Natural killer cell (primary cell): ENCODE data around the gene FAM171A1. TPM values are rescaled to one million over a fixed set of nuclear protein-coding genes. Genes with fewer than 3 reads are reported as not detected.
"Not testable (repeated sequence)": the region's sequence is repeated elsewhere in the genome, so short reads cannot be mapped to it uniquely, and the experiment has no call there.

Source experiments
- ATAC-seq, 3 donors: fragments of 150-1000 bp in 2 of 3; fragments of 200-7000 bp in 1 of 3; cut with Tn5 transposase; 1 replicate in 1 of 3; 2 replicates in 2 of 3; pipeline ENCODE4 v1.10.0; 2021; ENCODE audit warnings: mild to moderate bottlenecking in 2 of 3, moderate library complexity in 2 of 3
- DNase-seq, 2 donors: peaks; one replicate each; pipeline versions ENCODE4 v3.0.0 to v3.0.0-alpha.2; 2013 to 2021; ENCODE audit warnings: mixed read lengths in 1 of 2
- H3K27ac ChIP-seq: one replicate; pipeline ENCODE4 v1.5.1; 2013; ENCODE audit warnings: mild to moderate bottlenecking, low read length
- H3K27me3 ChIP-seq: one replicate; pipeline ENCODE4 v1.6.1; 2013; ENCODE audit warnings: low read length; ENCODE audit not compliant: control insufficient read depth, insufficient read depth
- H3K36me3 ChIP-seq: one replicate; pipeline ENCODE4 v1.6.1; 2013; ENCODE audit warnings: low read length; ENCODE audit not compliant: control insufficient read depth, insufficient read depth
- H3K4me1 ChIP-seq: one replicate; pipeline ENCODE4 v1.6.1; 2013; ENCODE audit warnings: low read length; ENCODE audit not compliant: control insufficient read depth, insufficient read depth
- H3K4me3 ChIP-seq: one replicate; pipeline ENCODE4 v1.5.1; 2013; ENCODE audit warnings: low read length
- H3K9me3 ChIP-seq: one replicate; pipeline ENCODE4 v1.6.1; 2013; ENCODE audit warnings: low read length; ENCODE audit not compliant: control insufficient read depth, insufficient read depth
- H3K27ac Mint-ChIP-seq, 2 donors: one replicate each; pipeline ENCODE4 v1.8.0; 2022; ENCODE audit warnings: mild to moderate bottlenecking in 2 of 2, mixed read lengths in 2 of 2, moderate library complexity in 1 of 2
- H3K27me3 Mint-ChIP-seq, 2 donors: one replicate each; pipeline ENCODE4 v1.8.0; 2022; ENCODE audit warnings: low read depth in 2 of 2, mixed read lengths in 2 of 2
- H3K36me3 Mint-ChIP-seq: one replicate; pipeline ENCODE4 v1.8.0; 2022; ENCODE audit warnings: mixed read lengths
- H3K4me1 Mint-ChIP-seq, 2 donors: one replicate each; pipeline ENCODE4 v1.8.0; 2022; ENCODE audit warnings: mixed read lengths in 2 of 2
- H3K4me3 Mint-ChIP-seq: one replicate; pipeline ENCODE4 v1.8.0; 2022; ENCODE audit warnings: mild to moderate bottlenecking, moderate library complexity, mixed read lengths
- H3K9me3 Mint-ChIP-seq, 2 donors: one replicate each; pipeline ENCODE4 v1.8.0; 2022; ENCODE audit warnings: mixed read lengths in 2 of 2
- CTCF ChIP-seq: fragments of 200-600 bp; IDR thresholded peaks from one replicate; pipeline ENCODE4 v1.8.0; 2022; ENCODE audit warnings: antibody characterized with exemption
- WGBS: methylation state at CpG from one replicate; pipeline ENCODE4 v1.1.7; 2013; ENCODE audit warnings: missing lambda C conversion rate; ENCODE audit not compliant: insufficient coverage; 5-methylcytosine and 5-hydroxymethylcytosine counted together
- intact Hi-C: fragments of 100-400 bp; cut with micrococcal nuclease; formaldehyde crosslinking; loops from one replicate; pipeline ENCODE4 v1.14.2; 2022
- total RNA-seq, 4 donors: library from RNA; stranded (reverse); fragments of 120-200 nt in 1 of 4; gene quantifications; one replicate each; pipeline versions ENCODE4 v1.2.3 to v1.2.4, GENCODE V29; 2013 to 2022

Gene FAM171A1
- total RNA-seq, 3 donors from 2014 or later (not counting 1 experiment from before 2014, with no cell fraction given), result 0.99 to 2.3 (median 1.6) TPM

GRCh38 chr10:15280974-15281373 lies 90.1 kb downstream of the FAM171A1 start:
- TF ChIP-seq CTCF, result no peak
- no peaks in the 10 kb centered on the region for H3K27me3 ChIP-seq
- H3K36me3 ChIP-seq, result no peaks in the 10 kb centered on the region
- H3K27ac Mint-ChIP-seq, result no peak overlapping the region
- no peak overlapping the region for H3K27ac ChIP-seq
- no peak for DNase-seq
- no peak overlapping the region for H3K4me3 ChIP-seq
- H3K9me3 Mint-ChIP-seq, result no peaks in the 10 kb centered on the region
- WGBS, result 48% methylated on average over 3 of the region's 4 CpGs
- intact Hi-C loops, result no loop called here
- no peak for ATAC-seq
- H3K9me3 ChIP-seq, result no peaks in the 10 kb centered on the region
- H3K4me1 ChIP-seq, result no peaks in the 10 kb centered on the region
- H3K4me1 Mint-ChIP-seq, result no peaks in the 10 kb centered on the region
- no peak overlapping the region for H3K4me3 Mint-ChIP-seq
- no peaks in the 10 kb centered on the region for H3K36me3 Mint-ChIP-seq
- H3K27me3 Mint-ChIP-seq, result peaks cover 0 to 5% of the 10 kb centered on the region in 2 donors

GRCh38 chr10:15280462-15280861 lies 90.6 kb downstream of the FAM171A1 start:
- intact Hi-C loops, result no loop called here
- no peaks in the 10 kb centered on the region for H3K9me3 Mint-ChIP-seq
- DNase-seq (no peak), ATAC-seq (no peak)
- Histone ChIP-seq H3K36me3 (no peaks in the 10 kb centered on the region), H3K9me3 (no peaks in the 10 kb centered on the region), H3K27me3 (no peaks in the 10 kb centered on the region), H3K4me3 (no peak overlapping the region), H3K4me1 (no peaks in the 10 kb centered on the region), H3K27ac (no peak overlapping the region)
- no peak overlapping the region for H3K4me3 Mint-ChIP-seq
- H3K4me1 Mint-ChIP-seq, result no peaks in the 10 kb centered on the region
- peaks cover 0 to 5% of the 10 kb centered on the region in 2 donors for H3K27me3 Mint-ChIP-seq
- 85% methylated on average over 3 of the region's 4 CpGs for WGBS
- H3K36me3 Mint-ChIP-seq, result no peaks in the 10 kb centered on the region
- no peak for TF ChIP-seq CTCF
- no peak overlapping the region for H3K27ac Mint-ChIP-seq

- Histone ChIP-seq H3K9me3 (no peaks in the 10 kb centered on the region), H3K36me3 (no peaks in the 10 kb centered on the region), H3K27me3 (no peaks in the 10 kb centered on the region), H3K27ac (no peak overlapping the region), H3K4me1 (no peaks in the 10 kb centered on the region), H3K4me3 (no peak overlapping the region)
- TF ChIP-seq CTCF, result no peak
- ATAC-seq (no peak), DNase-seq (no peak)
- H3K9me3 Mint-ChIP-seq, result peaks cover 0 to 2% of the 10 kb centered on the region in 2 donors
- WGBS, result 92% methylated on average over 4 of the region's 4 CpGs
- H3K27ac Mint-ChIP-seq, result no peak overlapping the region
- no peak overlapping the region for H3K4me3 Mint-ChIP-seq
- no peaks in the 10 kb centered on the region for H3K4me1 Mint-ChIP-seq
- intact Hi-C loops, result no loop called here
- peaks cover 2 to 6% of the 10 kb centered on the region in 2 donors for H3K27me3 Mint-ChIP-seq
- H3K36me3 Mint-ChIP-seq, result no peaks in the 10 kb centered on the region
These were observed 91.9 kb downstream of the FAM171A1 start for GRCh38 chr10:15279236-15279635.

GRCh38 chr10:15278786-15279185 lies 92.3 kb downstream of the FAM171A1 start:
- TF ChIP-seq CTCF, result no peak
- no peaks in the 10 kb centered on the region for H3K36me3 ChIP-seq
- intact Hi-C loops, result no loop called here
- H3K27ac ChIP-seq, result no peak overlapping the region
- DNase-seq (no peak), ATAC-seq (no peak)
- H3K27me3 Mint-ChIP-seq, result peaks cover 2 to 10% of the 10 kb centered on the region in 2 donors
- no peaks in the 10 kb centered on the region for H3K4me1 Mint-ChIP-seq
- no peaks in the 10 kb centered on the region for H3K4me1 ChIP-seq
- H3K27ac Mint-ChIP-seq, result no peak overlapping the region
- H3K36me3 Mint-ChIP-seq, result no peaks in the 10 kb centered on the region
- no peak overlapping the region for H3K4me3 ChIP-seq
- H3K27me3 ChIP-seq, result no peaks in the 10 kb centered on the region
- H3K9me3 Mint-ChIP-seq, result peaks cover 0 to 2% of the 10 kb centered on the region in 2 donors
- 92% methylated on average over 12 of the region's 12 CpGs for WGBS
- H3K9me3 ChIP-seq, result no peaks in the 10 kb centered on the region
- H3K4me3 Mint-ChIP-seq, result no peak overlapping the region

GRCh38 chr10:15276039-15276438 lies 95.0 kb downstream of the FAM171A1 start:
- H3K27ac Mint-ChIP-seq, H3K4me1 ChIP-seq, ATAC-seq, H3K4me3 Mint-ChIP-seq, H3K27me3 ChIP-seq, H3K27ac ChIP-seq, H3K9me3 ChIP-seq, H3K36me3 Mint-ChIP-seq, H3K9me3 Mint-ChIP-seq, intact Hi-C loops, H3K36me3 ChIP-seq, DNase-seq, H3K4me1 Mint-ChIP-seq, H3K4me3 ChIP-seq: not testable (repeated sequence)
- WGBS, result 90% methylated on average over 9 of the region's 9 CpGs
- peaks cover 11 to 28% of the 10 kb centered on the region in 2 donors for H3K27me3 Mint-ChIP-seq
